ENCODE data around the gene TGIF2.

GRCh38 chr20:36591854-36592641 lies 18.7 kb downstream of the TGIF2 start:
- no peak for TF ChIP-seq ZNF274 (IDR thresholded peaks at IDR 0.05; ENCODE audit: low read depth, low read length)
- no peak for TF ChIP-seq SUZ12 (IDR thresholded peaks at IDR 0.05; ENCODE audit: extremely low read depth, insufficient read depth, insufficient read length)
- no peak for TF ChIP-seq YY1 (IDR thresholded peaks at IDR 0.05; ENCODE audit: insufficient read depth, insufficient read length)

All from NT2/D1 (cell line).